Measurements from ENCODE around the gene TAF1D.
"Not testable (repeated sequence)": the region's sequence is repeated elsewhere in the genome, so short reads cannot be mapped to it uniquely, and the experiment has no call there.

TAF1D gene, protein sequence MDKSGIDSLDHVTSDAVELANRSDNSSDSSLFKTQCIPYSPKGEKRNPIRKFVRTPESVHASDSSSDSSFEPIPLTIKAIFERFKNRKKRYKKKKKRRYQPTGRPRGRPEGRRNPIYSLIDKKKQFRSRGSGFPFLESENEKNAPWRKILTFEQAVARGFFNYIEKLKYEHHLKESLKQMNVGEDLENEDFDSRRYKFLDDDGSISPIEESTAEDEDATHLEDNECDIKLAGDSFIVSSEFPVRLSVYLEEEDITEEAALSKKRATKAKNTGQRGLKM

DNA sequence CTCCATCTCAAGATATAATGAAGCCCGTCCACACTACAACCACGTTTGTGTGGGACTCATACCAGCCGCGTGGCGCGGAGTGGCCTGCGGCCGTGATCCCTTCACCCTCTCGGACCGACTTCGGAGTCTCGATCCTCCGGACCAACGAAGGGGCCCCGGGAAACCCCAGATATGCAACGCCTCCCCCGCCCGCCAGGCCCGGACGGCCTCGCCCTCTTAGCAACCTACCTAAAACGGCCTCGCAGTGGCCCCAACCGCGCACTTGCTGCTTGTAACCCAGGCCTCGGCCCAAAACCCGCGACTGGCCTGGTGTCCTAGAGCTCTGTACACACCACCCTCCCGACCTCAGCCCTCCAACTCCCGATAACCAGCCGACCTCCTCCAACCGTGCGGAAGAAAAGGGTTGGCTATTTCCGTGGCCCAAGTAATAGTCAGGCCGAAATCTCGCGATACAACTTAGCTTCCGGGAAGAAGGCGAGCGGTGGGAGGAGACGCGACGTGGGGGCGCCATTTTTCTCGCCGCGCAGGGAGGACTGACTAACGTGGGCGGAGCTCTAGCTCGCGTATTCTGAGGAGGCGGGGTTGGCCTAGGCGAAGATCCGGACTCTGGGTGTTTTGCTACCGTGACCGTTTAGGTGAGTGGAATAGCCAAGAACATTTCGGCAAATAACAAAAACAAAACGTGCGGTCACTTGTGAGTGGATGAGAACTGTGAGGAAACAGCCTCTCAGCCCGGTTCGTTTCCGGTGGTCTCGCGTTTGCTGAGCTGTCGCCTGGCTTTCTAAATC lies at the start of gene TAF1D, which contains the start of gene C11orf54:
TAF1D (minus strand) TSS at position 402 of the 788 bp plus-strand sequence. CDS start 2,191 bp downstream, outside the sequence.
C11orf54 (plus strand) TSS at position 579 of the 788 bp plus-strand sequence. CDS start 5,722 bp downstream, outside the sequence.
- peak; percentile 98 for DNase-seq

DNA sequence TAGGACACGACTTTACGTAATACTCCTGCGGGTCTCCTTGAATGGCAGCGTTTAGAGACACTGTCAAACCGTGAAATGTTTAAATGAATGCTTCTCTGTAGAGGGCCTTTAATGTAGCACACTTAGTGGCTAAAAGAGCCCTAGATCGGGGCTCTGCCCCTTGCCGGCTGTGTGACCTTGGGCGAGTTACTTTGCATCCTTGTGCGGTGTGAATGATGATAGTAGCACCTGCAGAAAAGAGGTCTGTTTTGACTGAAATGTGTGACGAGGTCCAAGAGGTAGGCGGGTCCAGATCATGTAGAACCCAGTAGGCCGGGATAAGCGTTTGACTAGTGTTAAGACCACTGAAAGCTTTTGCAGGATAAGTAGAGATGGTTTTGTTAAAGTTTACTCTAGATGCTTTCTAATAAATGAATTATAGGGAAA lies 43.7 kb upstream of the TAF1D start:
- no peak for DNase-seq

DNA sequence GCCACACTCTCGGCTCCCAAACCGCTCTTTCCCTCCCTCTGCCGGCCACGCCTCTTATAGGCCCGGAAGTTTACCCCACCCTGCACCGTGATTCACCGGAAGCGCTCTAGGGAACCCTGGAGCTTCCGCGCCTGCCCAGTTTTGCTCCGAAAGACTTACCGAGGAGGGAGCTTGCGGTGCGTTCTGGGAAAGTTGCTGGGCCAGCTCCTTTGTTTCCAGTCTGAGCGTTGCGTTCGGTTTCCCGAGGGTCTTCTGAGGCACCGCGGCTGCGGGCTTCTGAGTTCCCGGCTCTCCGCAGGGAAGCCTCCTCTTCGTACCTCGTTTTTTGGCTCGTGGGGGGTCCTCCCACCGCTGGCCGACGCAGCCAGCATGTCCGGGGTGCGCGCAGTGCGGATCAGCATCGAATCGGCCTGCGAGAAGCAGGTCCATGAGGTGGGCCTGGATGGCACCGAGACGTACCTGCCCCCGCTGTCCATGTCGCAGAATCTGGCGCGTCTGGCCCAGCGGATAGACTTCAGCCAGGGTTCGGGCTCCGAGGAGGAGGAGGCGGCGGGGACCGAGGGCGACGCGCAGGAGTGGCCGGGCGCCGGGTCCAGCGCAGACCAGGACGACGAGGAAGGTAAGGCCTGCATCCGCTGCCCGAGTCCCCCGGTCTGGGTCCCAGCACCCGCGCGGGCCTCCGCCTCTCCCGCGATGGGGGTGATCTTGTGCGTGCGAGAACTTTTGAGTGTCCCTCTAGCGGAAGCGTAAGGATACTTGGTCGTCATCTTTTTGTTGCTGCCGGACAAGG lies 43.0 kb upstream of the TAF1D start, which contains the start of gene MED17:
MED17 (plus strand) TSS at position 138 of the 790 bp plus-strand sequence; CDS start at position 370, 232 bp downstream.
- DNase-seq, result peak; percentile 84

DNA sequence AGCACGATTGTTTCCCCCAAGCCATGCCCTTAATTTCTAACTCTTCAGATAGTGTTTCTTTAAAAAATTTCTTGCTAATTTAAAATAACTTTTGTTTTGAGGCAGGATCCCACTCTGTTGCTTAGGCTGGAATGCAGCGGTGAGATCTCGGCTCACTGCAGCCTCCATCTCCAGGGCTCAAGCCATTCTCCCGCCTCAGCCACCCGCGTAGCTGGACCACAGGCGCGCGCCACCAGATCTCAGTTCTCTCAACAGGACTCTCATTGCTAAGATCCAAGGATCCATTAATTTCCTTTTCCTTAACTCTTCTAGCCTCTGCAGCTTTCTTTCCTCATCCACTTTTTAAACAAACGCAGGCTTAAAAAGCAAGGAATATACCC lies 42.5 kb upstream of the TAF1D start:
- DNase-seq, result no peak

DNA sequence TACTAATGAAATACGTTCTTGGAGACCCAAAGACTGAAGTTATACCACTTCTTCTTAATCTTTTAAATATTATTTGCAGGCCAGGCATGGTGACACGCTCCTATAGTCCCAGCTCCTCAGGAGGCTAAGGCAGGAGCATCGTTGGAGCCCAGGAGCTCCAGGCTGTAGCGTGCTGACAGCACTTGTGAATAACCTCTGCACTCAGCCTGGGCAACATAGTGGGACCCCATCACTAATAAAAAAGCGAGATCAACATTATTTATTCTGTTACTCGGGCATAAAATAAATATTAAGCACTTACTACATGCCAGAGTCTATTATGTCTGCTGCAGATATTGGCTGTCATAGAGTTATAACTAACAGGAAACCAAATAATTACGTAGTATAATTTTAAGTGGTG lies 42.1 kb upstream of the TAF1D start:
- DNase-seq, result no peak

DNA sequence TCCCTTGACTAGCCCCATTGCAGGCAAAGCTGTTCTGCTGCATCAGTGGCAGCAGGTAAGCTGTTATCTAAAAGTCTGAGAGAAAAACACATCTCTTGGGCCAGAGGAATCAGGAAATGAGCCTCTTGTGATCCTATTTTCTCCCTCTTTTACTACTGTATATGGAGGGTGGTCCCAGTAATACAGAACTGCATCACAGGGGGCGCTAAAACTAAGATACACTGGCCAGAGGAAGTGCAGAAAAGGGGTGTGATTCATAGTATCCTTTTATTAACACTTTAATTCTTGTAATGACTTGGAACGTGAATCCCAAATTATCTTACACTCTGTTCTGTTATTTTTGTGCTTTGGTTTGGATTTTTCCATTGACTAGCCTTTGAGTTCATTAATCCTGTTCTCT lies 34.0 kb upstream of the TAF1D start:
- no peak for DNase-seq

DNA sequence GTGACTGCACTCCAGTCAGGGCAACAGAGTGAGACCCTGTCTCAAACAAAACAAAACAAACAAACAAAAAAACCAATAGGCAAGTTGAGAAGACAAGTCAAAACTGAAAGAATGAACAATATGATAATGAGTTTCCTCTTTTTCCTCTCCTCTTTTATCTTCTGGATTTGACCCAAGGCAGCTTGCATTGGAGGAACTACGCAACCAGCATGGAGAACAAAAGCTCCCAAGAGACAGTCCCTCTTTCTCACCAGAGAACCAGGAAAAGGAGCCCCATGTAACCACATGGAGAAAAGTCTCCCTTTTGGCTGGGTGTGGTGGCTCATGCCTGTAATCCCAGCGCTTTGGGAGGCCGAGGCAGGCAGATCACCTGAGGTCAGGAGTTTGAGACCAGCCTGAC lies 33.3 kb upstream of the TAF1D start:
- not testable (repeated sequence) for DNase-seq

DNA sequence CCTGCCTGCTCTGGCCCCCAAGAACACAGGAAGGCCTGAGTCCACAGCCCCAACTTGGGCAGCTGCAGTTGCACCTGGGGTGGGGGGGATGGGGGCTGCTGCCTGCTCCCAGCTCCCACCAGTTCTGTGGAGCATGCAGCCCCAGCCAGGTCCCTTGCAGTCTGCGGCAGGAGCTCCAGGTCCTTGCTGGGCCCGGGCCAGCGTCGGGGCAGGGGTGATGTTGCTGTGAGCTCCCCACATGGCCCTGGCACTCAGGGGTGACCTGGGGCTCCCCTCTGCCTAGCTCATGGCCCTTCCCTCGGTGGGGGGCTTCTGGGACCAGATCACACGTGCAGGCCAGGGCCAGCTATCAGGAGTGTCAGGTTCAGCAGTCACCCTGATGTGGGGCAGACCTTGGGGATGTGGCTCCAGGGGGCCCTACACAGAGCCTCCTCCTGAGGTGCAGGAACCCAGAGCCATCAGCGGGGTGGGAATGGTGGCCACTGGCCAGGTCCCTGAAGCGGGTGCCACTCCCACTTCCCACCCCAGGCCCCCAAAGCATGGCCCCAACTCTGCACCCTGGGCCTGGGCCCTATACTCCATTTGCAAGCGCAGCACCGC lies 32.4 kb upstream of the TAF1D start:
- no peak for DNase-seq

DNA sequence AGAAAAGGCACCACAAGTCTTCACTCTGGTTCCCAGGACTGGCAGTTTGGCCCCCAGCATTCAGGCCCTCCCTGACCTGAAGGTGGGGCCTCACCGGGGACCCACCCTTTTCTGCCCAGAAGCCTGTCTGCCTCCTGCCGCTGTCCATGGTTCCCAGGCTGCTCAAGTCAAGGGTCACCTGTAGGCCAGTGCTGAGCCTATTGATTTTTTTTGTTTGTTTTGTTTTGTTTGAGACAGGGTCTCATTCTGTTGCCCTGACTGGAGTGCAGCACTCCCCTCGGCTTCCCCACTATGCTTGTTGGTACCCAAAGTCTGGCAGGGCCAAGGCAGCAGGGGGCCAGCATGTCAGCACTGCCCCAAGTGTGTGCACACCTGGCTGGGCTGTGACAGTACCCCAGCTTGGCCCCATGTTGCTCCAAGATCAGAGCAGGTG lies 31.8 kb upstream of the TAF1D start:
- DNase-seq, result no peak

DNA sequence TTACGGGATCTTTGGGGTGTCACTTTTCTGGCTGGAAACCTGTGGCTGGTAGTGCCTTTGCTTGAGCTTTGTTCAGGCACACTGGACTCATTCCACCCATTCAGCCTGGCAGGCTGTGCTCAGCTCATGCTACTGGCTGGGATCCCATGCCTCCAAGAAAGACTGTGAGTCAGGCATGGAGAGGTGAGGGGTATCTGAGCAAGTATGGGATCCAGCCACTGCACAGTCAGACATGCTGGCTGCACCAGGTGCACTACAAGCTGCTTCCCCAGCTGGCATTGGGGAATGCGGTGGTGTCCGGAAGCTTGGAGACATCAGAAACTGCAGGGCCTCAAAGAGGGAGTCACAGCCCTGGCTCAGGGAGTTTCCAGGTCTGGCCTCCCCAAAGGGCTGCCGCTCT lies 30.8 kb upstream of the TAF1D start:
- no peak for DNase-seq

DNA sequence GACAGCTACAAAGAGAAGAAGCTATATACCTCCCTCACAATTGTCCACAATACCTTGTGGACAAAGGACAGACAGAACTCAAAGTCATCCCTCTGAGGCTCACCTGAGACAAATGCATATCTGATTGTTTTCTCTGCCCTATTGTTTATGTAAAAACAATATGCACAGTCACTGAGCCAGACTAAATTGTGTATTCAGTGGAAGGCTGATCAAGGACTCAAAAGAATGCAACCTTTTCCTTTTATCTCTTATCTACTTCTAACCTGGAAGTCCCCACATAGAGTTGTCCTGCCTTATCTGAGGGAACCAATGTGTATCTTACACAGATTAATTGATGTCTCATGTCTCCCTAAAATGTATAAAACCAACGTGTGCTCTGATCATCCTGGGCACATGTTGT lies 28.9 kb upstream of the TAF1D start:
- DNase-seq, result no peak

DNA sequence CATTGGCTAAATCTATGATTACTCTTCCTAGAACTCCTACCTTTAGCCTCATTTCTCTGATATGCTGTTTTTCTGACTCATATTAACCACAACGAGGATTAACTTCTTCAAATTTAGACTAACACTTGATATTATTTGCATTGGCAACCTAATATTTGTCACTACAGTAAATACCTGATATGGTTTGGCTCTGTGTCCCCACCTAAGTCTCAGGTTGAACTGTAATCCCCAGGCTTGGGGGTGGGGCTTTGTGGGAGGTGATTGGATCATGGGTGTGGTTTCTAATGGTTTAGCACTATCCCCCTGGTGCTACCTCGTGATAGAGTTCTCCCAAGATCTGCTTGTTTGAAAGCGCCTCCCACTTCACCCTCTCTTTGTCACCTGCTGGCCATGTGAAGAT lies 25.7 kb upstream of the TAF1D start:
- DNase-seq, result no peak

DNA sequence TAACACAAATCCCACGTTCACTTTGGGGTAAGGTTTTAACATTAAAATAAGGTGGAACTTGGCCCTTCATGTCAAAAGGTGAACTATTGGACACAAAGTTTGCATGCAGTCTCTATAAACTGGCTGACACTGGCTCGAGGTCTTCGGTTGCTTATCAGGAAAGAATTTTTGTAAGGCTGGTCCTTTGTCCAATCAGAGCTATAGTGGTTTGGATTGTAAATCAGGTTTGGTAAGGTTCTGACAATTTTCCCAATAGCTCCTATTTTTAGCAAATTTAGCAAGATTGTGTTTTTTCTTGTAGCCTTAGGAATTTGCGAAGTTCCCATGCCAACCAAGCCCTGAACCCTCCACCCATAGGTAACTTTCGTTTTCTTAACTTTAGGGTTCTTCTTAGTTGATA lies 25.2 kb upstream of the TAF1D start:
- DNase-seq, result no peak

DNA sequence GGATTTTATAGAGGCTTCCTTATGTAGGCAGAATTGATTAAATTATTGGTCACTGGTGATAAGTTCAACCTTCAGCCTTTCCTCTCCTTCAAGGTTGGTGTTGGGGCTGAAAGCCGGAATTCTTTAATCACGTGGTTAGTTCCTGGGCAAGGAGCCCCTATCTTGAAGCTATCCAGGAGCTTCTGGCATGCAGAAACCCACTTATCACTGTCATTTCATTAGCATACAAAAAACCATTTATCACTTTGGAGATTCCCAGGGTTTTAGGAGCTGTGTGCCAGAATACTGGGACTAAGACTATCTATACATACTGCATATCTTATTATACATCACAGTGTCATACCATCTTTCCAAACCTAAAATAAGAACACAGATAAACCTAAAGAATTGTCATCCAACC lies 24.3 kb upstream of the TAF1D start:
- no peak for DNase-seq

DNA sequence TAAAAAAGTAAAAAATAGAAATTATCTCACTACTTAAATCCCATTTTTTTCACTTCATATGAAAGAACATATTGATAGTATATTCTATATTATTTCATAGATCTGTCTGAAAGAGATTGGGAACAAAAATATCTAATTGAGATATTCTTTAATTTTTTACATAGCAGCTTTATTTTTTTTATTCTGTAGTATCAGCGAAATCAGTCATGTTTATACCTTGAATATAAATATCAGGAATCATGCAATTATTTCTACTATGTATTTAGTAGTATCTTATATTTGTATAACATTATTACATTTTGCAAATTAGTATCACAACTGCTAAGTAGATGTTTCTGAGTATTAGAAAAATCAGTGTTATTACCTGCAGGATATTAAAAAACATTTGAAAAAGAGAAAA lies 20.6 kb upstream of the TAF1D start:
- no peak for DNase-seq

DNA sequence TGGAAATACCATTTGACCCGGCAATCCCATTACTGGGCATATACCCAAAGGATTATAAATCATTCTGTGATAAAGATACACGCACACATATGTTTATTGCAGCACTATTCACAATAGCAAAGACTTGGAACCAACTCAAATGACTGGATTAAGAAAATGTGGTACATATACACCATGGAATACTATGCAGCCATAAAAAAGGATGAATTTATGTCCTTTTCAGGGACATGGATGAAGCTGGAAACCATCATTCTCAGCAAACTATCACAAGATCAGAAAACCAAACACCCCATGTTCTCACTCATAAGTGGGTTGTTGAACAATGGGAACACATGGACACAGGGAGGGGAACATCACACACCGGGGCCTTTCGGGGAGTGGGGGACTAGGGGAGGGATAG lies 17.8 kb upstream of the TAF1D start:
- DNase-seq, result not testable (repeated sequence)

DNA sequence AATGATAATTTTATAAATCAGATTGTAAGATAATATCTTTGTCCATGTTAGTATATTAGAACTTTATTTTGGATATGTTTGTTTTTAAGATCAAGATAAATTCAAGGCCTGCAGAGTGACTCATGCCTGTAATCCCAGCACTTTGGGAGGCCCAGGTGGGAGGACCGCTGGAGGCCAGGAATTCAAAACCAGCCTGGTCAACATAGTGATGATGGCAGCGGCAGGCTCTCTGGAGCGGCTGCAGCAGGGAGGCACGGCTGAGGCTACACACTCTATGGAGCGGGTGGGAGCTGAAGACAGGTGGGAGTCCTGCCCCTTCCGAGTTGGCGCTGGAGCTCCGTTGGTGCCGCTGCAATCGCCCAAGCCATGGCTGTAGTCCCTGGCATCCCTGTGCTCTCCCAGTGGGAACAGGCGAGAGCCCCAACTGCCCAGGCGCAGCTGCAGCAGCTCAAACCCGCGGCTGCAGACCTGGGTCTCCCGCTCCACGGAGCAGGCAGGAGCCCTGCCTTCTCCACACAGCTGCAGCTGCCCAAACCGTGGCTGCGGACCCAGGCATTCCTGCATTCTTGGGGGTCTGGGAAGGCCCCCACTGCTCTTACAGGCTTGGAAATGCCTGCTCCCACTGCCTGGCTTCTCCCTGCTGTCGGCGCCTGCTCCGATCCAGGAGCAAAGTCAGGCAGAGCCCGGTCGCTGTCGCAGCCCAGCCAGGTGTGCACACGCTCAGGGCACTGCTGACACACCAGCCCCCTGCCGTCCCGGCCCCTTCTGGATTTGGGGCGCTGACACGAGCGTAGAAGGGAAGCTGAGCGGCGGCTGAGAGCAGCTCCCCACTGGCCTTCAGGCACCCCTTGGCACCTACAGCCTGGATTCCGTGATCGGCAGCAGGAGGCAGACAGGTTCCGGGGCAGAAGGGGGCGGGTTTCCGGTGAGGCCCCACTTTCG lies 16.9 kb upstream of the TAF1D start:
- DNase-seq, result no peak

DNA sequence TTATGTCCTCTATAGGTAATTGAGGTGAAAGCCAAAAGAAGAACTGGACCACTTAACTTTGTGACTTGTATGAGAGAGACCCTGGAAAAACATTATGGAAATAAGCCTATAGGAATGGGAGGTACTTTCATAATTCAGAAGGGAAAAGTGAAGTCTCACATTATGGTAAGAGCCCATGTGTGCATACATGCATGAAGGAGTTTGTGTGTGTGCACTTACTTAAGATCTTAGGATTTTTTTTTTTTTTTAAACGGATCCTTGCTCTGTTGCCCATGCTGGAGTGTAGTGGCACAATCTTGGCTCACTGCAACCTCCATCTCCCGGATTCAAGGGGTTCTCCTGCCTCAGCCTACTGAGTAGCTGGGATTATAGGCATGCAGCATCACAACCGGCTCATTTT lies 16.0 kb upstream of the TAF1D start:
- DNase-seq, result no peak

DNA sequence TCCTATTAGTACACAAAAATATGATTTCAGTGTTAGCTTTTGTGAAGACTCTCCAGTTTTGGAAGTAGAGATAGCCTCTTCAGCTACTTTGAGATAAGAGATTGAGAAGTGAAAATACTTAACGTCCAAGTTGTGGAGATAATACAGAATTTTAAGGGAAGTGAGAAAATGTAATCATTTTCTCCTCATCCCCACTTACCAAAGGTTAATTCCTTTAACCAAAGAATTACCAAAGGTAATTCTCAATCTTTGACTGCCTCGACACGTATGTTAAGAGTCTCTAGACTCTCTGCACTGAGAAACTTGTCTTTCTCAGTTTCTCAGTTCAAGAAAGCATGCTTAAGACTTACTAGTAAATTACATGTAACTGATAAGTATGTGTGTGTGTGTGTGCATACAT lies 15.5 kb upstream of the TAF1D start:
- DNase-seq, result no peak

DNA sequence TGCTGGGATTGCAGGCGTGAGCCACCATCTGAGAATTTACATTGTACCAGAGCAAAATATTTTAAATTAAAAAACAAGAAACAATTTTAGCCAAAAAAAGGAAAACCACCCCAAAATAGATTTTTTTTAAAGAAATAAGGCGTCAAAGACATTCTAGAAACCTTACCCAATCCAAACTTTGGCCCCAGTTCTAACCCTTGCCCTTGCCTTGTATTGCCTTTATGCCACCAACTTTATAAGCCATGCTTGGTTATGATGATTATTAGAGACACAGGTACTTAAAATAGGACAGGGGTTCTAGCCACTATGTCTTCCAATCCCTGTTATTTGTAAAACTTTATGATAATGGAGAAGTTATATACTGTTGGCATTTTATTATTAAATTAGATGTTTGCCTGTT lies 11.9 kb upstream of the TAF1D start:
- DNase-seq, result no peak

DNA sequence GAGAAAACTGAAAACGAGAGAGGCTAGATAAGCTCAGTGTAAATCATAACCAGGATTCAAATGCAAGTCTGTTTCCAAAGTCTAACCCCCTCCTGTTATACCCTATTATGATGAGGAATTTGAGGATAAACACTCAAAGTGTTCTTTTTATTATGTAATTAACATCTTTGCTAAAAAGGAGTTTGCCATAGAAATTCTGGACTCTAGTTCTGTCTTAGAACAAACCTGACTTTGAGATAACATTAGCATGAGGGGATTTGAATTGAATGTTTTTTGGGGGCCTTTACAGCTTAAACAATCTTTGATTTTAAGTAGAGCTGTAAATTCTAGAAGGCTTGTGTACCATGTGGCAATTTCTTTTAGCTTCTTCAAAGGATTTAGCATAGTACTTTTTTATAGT lies 9.7 kb upstream of the TAF1D start:
- no peak for DNase-seq

DNA sequence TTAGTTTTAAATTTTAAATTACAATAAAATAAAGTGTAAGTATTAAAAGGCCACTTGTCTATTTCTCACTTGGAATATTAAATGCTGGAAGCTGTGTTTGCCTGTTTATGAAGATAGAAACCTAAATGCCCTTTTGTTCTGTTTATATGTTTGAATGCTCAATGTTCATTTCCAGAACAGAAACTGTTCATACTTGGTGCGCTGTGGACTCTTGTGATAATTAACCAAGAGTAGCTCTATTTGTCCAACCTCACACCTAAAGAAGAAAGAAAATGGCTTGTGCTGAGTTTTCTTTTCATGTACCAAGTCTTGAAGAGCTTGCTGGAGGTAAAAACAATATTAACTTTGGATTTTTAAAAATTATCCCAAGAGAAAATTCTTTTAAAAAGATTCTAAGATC lies 5.8 kb upstream of the TAF1D start:
- no peak for DNase-seq

All from amniotic stem cell (primary cell).